HG02840 (cell line): ENCODE data around the gene ABCA13.
"Not testable (repeated sequence)": the region's sequence is repeated elsewhere in the genome, so short reads cannot be mapped to it uniquely, and the experiment has no call there.

Source experiments
- ATAC-seq: cut with Tn5 transposase; IDR thresholded peaks from one replicate; pipeline ENCODE4 v1.9.1; 2021; ENCODE audit warnings: mild to moderate bottlenecking, moderate library complexity, moderate number of reproducible peaks; ENCODE audit not compliant: unreplicated experiment, low FRiP score

The ABCA13 gene

DNA sequence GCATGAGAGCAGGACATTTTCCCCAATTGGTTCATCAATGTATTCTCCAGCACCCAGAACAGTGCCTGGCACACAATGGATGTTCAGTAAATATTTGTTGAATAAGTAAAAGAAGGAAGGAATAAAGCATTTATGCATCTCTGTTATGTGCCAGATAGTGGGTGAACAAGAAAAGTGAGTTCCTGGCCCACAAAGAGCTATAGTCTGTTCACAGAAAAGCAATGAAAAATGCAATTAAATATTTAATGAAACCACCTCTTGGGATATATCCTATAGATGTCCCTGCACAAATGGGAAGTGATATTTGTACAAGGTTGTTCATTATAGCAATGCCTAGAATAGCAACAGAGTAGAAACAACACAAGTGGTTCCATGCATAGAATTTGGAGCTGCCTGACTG is 2.1 kb downstream of the ABCA13 start:
- ATAC-seq = no peak

DNA sequence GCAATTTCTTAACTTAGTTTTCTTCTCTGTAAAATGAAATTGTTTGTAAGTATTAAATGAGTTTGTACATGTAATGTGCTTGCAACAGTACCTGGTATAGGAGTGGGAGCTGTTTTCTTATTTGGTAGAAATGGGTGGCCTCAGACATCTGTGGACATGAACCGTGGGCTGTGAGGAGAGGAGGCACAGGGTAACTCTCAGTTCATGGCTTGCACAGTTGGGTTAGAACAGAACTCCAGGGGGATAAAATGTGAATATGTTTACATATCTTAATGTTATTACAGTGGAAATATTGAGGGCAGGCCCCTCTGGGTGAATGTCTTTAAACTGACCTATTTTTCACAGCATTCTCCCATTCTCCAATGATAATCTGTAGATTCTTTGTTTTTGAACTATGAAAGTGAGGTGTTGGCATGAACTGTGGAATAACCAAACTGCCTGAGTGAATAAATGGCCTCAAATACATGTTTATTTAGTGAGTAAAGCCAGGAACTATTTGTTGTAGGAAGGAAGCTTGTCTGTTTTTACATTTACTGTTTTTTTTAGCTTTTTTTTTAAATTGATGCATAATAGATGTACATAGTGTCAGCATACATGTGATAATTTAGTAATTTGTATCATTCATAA is 2.6 kb downstream of the ABCA13 start:
- ATAC-seq = no peak

DNA sequence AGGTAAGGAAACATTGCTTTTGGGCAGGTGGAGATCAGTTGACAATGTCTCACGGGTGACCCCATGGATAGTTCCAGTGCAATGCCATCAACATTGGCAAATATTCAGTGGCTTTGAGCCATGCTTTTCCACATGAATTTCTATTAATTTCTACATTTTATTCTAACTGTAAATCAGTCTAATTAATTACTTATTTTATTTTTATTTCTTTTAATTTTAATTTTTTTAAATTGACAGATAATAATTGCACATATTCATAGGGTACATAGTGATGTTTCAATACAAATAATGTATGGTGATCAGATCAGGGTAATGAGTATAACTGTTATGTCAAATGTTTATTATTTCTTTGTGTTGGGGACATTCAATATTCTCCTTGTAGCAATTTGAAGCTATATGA is 3.8 kb downstream of the ABCA13 start:
- ATAC-seq = no peak

DNA sequence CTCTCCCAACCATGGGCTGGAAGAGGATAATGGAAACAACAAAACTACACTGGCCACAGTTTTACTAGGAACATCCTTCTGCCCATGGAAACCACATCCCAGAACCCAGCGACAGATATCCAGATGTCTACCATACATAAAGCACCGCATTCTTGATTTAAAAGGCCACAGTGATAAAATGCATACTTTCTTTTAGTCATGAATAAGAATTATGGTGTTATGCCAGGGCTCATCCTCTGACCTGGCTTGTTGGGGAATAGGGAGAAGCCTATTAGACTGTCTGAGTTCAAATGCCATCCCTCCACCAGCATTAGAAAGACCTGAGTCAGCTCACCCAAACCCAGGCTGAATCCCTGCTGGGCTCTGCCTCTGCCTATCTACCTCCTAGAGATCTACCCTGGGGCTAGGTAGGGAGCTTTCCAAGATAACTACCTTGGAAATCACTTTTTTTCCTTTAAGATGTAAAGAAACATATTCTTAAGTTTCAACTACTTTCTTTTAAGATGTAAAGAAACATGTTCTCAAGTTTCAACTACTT is 5.2 kb downstream of the ABCA13 start:
- no peak for ATAC-seq

DNA sequence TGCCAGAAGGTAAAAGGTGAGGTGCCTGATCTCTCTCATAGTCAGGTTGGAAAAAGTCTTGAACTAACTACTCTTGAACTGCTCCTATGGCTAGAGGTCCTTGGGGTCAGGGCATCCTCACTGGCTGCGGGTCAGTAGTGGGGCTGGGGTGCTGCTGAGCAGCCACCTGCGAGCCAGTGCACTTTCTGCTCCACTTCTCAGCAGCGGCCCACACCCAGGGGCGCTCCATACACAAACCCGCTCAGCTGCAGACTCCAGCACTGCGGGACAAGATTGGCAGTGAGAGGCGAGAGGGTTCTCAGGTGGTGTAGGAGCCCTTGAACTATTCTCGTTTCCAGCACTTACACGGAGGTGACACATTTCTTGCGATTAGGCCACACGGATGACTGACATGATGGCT is 6.0 kb downstream of the ABCA13 start:
- ATAC-seq = no peak

DNA sequence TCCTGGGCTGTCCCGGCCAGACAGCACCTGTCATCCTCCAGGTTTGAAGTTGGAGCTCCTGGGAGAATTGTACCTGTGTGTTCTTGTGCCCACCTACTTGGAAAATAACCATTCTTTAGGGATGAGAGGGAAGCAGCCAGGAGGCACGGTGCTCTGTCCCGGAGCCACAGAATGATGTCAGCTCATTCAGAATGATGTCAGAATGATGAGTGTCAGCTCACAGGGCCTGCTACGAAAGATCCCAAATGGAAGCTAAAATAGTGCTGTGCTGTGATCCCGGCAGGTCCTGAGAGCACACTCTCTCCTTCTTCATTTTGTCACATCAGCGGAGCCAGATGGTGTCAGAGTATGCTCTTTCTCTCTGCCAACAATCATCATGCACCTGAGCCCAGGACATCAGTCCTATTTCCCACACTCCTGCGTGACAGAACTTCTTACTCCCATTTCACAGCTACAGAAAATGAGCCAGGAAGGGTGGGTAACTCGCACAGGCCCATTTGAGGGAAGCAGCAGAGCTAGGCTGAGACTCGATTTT is 8.3 kb downstream of the ABCA13 start:
- no peak for ATAC-seq

DNA sequence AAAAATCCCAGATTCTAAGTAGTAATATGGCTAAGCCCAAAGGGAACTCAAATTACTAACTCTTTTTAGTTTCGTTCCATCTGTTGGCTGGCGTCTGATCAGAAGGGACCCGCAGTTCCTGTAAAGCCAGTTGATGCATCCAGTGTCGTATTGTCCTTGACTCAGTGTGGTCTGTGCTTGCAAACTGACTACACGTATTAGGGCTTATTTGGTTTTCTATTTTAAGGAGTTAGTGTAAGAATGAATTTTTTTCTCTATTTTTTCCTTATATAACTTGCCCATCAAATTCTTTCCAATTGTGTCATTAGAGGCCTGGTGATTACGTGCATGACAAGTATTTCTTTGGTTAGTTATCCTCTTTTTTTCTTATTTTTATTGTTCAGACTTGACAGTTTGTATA is 9.7 kb downstream of the ABCA13 start:
- ATAC-seq = no peak

DNA sequence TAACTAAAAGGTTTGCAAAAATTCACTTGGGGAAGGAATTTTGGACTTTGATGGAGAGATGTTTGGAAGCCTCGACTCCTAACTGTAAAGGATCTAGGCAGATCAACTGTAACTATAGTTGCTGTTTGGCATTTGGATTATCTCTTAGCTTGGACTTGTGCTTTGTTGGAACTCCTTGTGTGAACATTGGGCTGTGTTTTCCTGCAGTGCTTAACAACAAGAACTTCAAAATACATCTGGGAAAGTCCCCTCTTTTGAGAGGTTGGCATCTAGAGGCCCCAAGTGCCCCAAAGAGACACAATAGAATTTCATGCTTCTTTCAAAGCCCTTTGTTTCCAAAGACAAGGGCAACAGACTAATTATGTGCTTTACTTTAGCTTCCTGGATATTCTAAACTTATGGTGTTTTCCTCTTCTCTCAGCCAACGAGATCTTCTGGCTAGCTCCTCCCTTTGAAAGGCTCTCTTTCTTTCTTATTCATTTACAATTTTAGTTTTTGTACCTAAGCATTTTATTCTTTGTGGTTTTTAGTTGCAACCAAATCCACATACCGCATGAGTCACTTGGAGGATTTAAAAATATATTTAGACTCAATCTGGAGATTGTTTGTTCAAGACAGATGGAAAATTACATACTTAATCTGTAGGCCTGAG is 11.6 kb downstream of the ABCA13 start:
- no peak for ATAC-seq

DNA sequence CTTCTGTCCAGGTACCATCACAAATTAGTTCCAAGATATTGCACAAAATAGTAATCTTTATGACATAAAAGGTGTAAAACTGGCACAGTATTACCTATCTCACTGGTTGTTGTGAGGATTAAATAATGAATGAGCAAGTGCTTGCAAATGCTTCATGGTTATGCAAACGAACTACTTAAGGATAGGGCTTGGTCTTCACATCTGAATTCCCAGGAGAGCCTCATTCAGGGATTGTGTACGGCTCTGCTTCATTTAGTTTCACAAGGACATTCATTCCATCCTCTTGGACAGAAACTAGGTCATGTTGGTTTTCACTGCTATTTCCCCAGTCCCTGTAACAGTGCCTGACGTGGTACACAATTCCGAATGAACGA is 12.1 kb downstream of the ABCA13 start:
- no peak for ATAC-seq

DNA sequence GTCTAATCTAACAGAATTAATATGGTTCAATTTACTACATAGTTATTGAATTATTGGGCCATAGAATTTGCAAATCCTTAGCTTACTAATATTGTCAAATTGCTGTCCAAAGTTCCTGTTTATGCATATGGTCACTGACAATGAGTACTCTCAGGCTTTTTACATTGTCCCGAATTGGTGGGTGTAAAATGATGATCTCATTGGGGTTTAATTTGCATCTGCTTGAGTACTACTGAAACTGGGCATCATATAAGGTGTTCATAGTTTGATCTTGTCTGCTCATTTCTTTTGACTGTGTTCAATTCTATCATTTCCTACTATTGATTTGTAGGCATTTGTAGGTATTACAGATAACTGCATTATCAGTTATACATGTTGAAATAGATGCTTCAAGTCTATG is 12.7 kb downstream of the ABCA13 start:
- no peak for ATAC-seq

DNA sequence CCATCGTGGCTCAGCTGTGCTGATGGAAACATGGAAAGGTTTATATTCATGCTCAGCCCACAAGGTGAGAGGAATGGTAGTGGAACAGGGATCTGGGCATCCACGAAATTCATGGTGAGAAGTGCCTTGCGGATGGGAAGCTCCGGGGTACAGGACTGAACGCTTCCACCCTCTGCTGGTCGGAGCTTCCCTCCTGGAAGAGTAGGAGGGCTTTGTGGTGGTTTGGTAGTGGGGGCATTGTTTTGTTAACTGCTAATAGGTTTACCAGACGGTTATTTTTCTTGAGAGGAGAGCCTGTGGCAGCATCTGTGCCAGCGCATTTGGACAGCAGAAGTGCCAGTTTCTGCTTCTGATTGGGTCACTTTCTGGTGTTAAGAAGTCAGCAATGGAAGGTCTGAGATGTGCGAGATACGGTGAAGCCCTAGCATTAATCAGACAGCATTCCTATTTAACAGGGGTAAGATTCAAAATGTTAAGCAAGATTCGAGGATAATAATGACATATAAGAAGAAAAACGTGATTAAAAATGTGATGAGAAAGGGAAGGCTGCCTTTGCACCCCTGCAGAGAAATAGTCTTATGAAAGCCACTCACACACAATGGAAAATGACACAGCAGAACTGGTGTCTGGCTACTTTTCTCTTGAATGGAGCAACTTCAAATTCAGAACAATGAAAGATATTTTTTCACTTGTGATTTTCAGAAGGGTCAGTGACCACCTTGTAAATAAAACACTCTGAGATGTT is 17.7 kb downstream of the ABCA13 start:
- ATAC-seq = no peak

DNA sequence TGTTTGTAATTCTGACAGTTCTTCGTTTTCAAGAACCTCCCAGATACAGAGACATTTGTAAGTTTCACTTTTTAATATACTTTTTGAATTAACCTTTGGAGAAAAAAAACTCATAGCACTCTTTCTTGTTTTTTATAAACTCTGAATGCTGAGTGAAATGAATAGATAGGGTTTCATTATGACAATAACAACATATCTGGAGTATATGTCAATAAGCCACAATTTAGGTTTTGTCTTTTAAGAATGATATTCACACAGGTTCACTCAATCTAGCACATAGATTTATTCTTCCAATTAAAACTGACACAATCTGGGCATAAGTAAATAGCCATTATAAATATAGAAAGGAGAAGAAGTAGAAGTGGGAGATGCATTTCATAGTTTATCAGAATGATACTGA is 21.7 kb downstream of the ABCA13 start:
- no peak for ATAC-seq

DNA sequence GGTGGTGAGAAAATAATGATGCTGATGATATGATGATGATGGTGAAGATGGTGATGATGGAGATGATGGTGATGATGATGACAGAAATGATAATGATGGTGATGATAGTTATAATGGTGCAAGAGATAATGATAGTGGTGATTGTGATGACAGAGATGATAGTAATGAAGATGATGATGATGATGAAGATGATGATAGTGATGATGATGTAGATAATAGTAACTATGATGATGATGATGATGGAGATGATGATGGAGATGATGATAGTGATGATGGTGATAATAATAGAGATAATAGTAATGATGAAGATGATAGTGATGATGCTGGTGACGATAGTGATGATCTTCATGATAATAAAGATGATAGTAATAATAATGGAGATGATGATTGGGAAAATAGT is 22.2 kb downstream of the ABCA13 start:
- ATAC-seq = no peak

DNA sequence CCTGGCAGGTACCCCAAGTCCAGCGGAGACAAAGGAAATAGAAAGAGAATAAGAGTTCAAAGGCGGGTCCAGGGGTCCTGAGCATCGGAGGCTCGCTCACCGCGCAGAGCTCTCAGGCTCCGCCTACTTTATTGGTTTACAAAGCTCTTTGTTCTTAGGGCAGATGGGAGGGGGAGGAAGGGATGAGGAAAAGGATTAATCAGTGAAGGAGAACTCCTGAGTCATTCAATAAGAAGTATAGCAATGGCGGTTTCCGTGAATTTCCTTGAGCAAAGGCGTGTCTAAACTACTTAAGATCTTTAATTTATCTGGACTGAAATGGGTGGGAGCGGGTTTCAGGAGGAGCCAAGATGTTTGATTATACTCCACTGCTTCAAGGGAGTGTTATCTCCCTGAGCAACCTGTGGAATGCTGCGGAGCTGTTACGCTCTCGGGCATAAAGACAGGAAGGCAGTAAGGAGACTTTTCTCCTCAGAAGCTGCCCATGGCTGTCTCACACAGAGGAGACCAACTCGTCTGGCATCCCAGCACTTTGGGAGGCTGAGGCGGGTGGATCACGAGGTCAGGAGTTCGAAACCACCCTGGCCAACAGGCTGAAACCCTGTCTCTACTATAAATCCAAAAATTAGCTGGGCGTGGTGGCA is 29.8 kb downstream of the ABCA13 start:
- ATAC-seq = not testable (repeated sequence)

DNA sequence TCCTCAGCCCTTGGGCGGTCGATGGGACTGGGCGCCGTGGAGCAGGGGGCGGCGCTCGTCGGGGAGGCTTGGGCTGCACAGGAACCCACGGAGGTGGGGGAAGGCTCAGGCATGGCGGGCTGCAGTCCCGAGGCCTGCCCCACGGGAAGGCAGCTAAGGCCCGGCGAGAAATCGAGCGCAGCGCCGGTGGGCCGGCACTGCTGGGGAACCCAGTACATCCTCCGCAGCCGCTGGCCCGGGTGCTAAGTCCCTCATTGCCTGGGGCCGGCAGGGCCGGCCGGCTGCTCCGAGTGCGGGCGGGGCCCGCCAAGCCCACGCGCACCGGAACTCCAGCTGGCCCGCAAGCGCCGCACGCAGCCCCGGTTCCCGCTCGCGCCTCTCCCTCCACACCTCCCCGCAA is 31.7 kb downstream of the ABCA13 start:
- not testable (repeated sequence) for ATAC-seq

DNA sequence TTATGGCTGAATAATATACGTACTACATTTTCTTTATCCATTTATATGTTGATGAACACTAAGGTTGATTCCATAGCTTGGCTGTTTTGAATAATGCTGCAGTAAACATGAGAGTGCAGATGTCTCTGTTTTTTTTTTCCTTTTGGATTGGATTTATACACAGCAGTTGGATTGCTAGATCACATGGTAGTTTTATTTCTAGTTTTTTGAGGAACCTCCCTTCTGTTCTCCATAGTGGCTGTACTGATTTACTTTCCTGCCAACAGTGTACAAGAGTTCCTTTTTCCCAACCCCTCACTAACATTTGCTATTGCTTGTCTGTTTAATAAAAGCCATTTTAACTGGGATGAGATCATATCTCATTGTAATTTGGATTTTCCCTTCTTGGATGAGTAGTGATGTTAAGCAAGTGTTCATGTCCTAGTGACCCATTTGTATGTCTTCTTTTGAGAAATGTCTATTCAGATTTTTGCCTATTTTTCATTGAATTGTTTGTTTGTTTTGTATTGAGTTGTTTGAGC is 36.0 kb downstream of the ABCA13 start:
- ATAC-seq = no peak

DNA sequence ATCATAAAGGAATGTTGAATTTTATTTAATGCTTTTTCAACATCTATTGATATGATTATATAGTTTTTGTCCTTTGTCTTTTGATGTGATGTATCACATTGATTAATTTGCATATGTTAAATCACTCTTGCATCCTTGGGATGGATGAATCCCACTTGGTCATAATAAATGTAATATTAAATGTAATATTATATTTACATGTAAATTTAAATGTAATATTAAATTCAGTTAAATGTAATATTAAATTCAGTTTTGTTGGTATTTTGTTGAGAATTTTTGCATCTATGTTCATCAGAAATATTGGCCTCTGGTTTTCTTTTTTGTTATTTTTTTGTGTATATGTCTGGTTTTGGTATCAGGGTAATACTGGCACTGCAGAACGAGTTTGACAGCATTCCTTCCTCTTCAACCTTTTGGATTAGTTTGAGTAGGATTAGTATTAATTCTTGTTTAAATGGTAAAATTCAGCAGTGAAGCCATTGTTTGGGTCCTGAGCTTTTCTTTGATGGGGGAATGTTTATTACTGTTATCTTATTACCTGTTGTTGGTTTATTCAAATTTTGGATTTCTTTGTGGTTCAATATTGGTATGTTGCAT is 37.8 kb downstream of the ABCA13 start:
- ATAC-seq = no peak

DNA sequence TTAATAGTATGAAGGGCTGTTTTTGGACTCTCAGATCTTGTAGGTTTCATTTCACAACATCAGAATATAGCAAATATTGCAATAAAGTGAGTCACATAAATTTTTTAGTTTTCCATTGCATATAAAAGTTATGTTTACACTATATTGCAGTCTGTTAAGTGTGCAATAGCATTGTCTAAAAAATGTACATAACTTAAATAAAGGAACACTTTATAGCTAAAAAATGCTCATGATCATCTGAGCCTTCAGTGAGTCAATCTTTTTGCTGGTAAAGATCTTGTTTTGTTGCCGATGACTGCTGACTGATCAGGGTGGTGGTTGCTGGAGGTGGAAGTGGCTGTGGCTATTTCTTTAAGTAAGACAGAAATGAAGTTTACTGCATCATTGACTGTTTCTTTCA is 42.0 kb downstream of the ABCA13 start:
- ATAC-seq = no peak

DNA sequence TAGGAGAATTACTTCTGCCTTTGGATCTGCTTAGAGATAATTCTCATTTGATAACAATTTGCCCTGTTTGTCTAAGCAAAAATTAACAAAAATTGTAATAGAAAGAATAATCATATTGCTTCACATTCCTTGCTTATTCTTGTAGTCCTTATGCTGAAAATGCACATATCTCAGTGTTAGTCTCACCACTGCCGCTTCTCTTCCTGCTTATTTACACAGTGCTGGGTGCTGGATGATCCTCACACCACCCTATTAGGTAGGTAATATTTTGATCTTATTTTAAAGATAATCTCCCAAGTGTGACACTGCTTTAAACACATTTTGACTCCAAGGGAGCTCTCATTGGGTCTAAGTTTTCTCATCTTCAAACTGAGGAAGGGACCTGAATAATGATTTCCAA is 46.0 kb downstream of the ABCA13 start:
- ATAC-seq = no peak

DNA sequence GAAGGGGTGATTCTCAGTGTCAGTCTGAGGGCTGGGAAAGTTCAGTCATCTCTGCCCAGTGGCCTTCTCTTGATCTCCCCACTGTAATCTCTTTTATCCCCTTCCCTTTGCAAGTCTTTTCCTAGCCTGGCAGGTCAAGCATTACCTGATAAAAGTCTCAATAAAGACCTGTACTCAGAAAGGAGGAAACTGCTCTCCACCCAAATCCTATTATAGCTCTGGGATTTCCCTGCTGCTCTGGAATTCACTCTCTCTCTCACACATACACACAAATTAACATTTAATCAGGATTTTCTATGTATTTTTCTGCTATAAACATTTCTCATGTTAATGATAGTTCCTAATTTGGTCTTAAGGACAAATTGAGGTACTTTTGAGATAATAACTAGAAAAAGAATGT is 46.5 kb downstream of the ABCA13 start:
- ATAC-seq = no peak
